Sciatic nerve (tissue), 2 donors: Measurements from ENCODE around the gene NUTM2D. TPM values are rescaled to one million over a fixed set of nuclear protein-coding genes. Genes with fewer than 3 reads are reported as not detected.
"Not testable (repeated sequence)": the region's sequence is repeated elsewhere in the genome, so short reads cannot be mapped to it uniquely, and the experiment has no call there.

Experiments used
- ATAC-seq: fragments of 200-7000 bp; cut with Tn5 transposase; one replicate; pipeline ENCODE4 v1.9.1; 2020; ENCODE audit warnings: mild to moderate bottlenecking, moderate library complexity
- DNase-seq: peaks from one replicate; pipeline ENCODE4 v3.0.0-alpha.2; 2020; ENCODE audit warnings: low spot score
- intact Hi-C: fragments of 100-400 bp; cut with DNase I; formaldehyde crosslinking; loops from one replicate; pipeline ENCODE4 v1.14.2; 2022
- total RNA-seq: library from RNA; stranded (reverse); fragmentation: NEBNext Ultra II Directional; extraction: Animal tissue kit (Norgen Biotek cat#: 25700); gene quantifications from one replicate; pipeline ENCODE4 v1.2.1, GENCODE V29; 2021
- donor health status: DM: no; HTN: no; CAD: no.
- donor health status: DM: no; HTN: no; CAD: no.

NUTM2D gene
- 4.9 TPM for total RNA-seq

DNA sequence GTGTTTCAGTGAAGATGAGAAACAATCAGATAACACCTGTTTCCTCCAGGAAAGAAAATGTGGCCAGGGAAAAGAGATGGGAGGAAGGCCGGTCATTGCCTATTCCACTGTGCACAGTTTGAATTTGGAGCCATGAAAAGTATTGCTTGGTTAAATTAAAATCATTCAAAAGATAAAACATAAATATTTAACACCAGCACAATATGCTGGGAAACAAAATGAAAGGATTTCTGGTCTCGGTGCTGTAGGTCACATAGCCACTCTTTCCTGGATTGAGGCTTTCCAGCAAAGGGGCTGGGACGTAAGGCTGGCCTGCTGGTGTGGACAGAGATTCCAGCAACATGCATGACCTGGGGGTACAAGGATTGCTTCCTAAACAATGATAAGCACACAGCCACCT is at the start of gene NUTM2D:
Gene NUTM2D (plus strand): TSS at position 301 of the 400 bp plus-strand sequence. CDS start 522 bp downstream, outside the sequence.
- ATAC-seq, intact Hi-C loops: not testable (repeated sequence)

DNA sequence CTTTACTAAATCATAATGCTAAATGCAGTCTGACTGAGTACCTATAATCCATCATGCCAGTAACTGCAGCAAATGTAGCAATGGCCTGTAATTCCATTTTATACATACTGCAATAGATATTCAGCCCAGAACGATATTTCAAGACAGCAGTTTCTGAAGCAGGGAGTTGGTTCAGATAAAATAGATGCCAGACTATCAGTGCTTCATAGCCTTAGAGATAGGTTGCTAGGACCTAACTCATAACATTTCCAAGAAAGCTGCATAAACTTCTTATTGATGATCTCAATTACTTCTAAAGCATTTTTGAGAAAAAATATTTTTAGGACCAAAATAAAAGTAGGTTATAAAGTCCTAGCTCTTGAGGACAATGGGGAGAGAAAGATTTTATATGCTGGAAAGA is 48.8 kb upstream of the NUTM2D start:
- ATAC-seq, DNase-seq, intact Hi-C loops: not testable (repeated sequence)

More for the DNA sequence above, at the start of gene NUTM2D:
- not testable (repeated sequence) for DNase-seq

GRCh38 chr10:87309657-87310056 is 47.9 kb upstream of the NUTM2D start:
- ATAC-seq, intact Hi-C loops, DNase-seq: not testable (repeated sequence)

DNA sequence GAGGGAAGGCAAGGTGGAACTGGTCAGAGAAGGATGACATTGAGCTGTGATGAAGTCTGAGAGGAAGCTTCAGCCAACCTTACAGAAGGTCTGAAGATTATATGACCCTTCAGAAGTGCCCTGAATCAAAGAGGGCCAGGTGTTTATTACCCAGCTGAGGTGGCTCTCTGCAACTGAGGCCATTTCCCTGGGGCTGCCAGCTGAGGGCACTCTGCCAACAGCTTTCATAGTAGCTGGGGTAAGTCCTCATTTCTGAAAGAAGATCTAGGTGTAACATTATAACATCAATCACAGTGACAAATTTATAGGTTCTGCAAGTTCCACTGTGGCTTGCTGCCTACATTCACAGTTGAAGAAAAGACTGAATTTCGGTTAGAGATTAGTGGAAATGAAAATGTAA is 46.0 kb upstream of the NUTM2D start:
- DNase-seq, intact Hi-C loops, ATAC-seq: not testable (repeated sequence)

- ATAC-seq, intact Hi-C loops: not testable (repeated sequence)
Observed at GRCh38 chr10:87313649-87314359, 43.7 kb upstream of the NUTM2D start.

DNA sequence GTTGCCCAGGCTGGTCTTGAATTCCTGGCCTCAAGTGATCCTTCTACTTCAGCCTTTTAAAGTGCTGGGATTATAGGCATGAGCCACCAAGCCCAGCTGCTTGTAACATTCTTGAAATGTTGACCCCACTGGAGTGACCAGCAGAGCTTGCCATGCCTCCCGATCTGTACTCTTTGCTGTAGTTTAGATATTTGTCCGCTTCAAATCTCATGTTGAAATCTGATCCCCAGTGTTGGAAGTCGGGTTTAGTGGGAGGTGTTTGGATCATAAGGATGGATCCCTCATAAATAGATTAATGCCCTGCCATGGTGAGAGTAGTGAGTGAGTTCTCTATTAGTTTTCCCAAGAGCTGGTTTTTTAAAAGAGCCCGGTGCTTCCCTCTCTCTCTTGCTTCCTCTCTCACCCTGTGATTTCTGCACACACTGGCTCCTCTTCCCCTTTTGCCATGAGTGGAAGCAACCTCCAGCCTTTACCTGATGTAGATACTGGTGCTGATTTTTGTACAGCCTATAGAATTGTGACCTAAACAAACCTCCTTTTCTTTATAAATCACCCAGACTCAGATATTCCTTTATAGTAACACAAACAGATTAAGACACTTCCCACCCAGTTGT is 43.1 kb upstream of the NUTM2D start:
- intact Hi-C loops, ATAC-seq, DNase-seq: not testable (repeated sequence)

More at GRCh38 chr10:87313649-87314359, 43.7 kb upstream of the NUTM2D start:
- DNase-seq = not testable (repeated sequence)

- DNase-seq, intact Hi-C loops, ATAC-seq: not testable (repeated sequence)
Observed at GRCh38 chr10:87321505-87321904, 36.0 kb upstream of the NUTM2D start.

- ATAC-seq, intact Hi-C loops, DNase-seq: not testable (repeated sequence)
Observed at GRCh38 chr10:87324559-87324958, 33.0 kb upstream of the NUTM2D start.

GRCh38 chr10:87327958-87328357 is 29.6 kb upstream of the NUTM2D start:
- ATAC-seq, intact Hi-C loops, DNase-seq: not testable (repeated sequence)

DNA sequence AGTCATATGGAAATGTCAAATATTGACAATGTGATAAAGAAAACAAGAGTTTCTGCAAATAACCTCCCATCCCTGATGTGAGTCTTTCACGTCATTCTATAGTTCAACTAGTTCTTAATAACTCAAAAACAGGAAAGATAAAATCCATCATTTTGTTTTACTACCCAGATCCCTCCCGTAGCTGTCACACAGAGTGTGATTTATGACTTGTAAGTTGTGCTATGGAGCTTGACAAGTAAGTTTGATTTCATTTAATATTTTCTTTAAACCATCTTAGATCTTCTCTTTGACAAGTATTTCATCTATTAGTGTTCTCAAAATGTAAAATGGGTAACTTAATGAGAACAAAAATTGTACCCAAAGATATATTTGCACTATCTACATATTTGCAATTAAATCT is 28.4 kb upstream of the NUTM2D start:
- ATAC-seq, intact Hi-C loops, DNase-seq: not testable (repeated sequence)

GRCh38 chr10:87332687-87333086 is 24.9 kb upstream of the NUTM2D start:
- ATAC-seq, intact Hi-C loops, DNase-seq: not testable (repeated sequence)

GRCh38 chr10:87340411-87340810 is 17.1 kb upstream of the NUTM2D start:
- intact Hi-C loops, DNase-seq, ATAC-seq: not testable (repeated sequence)

DNA sequence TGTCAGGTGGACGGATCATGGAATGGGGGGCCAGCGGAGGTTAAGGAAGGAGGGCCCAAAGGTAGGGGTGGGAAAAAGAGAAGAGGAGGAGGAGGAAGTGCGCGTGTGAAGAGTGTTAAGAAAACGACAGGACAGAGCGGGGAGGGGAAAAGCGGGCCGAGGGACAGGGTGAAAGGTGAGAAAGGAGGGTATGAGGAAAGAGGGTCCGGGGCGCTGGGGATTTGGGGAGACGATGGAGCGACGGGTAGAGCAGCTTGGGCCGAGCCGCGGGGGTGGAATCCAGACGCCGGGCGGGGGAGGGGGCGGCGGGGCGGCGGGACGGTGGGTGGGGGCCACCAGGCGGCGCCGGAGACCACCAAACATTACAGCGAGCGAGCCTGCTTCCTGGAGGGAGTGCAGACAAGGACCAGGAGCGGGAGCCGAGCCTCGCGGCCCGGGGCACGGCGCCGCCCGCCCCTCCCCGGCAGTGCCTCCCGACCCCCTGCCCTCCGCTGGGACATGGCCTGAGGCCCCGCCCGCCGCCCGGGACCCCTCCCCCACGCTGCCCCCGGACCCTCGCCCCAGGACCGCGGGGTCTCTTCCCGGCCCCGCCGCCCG is 15.9 kb upstream of the NUTM2D start:
- DNase-seq (peak; percentile 61), ATAC-seq (peak; percentile 4)
- intact Hi-C loops = not testable (repeated sequence)

GRCh38 chr10:87342249-87342710 is 15.3 kb upstream of the NUTM2D start:
- intact Hi-C loops = not testable (repeated sequence)
- peak; percentile 93 for DNase-seq

DNA sequence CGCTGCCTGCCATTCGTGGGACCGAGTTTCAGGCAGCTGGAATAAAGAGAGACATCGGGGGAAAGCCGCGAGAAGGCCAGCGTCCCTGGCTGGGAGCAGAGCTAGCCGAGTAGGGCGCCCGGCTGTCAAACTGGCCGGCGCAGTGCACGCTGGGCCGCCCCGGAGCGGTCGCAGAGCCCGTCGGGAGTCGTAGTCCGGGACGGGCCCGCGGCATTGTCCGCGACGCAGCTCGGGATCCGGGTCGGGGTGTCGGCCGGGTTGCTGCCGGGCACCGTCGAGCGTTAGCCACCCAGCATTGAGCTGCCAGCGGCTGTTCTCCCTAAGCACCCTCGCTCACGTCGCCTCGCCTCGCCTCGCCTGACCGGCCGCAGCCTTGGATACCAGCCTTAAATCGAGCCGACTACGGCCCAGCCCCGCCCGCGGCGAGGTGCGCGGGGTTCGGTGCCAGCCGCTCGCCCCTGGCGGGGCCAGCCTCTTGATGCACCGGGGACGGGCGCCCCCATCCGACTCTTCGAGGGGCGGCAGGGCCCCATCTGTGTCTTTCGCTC is 14.8 kb upstream of the NUTM2D start:
- DNase-seq (peak; percentile 88), ATAC-seq (peak; percentile 95)
- intact Hi-C loops = not testable (repeated sequence)

More at GRCh38 chr10:87342249-87342710, 15.3 kb upstream of the NUTM2D start:
- peak; percentile 98 for ATAC-seq

- DNase-seq, ATAC-seq, intact Hi-C loops: not testable (repeated sequence)
Observed at GRCh38 chr10:87345743-87346142, 11.8 kb upstream of the NUTM2D start.

DNA sequence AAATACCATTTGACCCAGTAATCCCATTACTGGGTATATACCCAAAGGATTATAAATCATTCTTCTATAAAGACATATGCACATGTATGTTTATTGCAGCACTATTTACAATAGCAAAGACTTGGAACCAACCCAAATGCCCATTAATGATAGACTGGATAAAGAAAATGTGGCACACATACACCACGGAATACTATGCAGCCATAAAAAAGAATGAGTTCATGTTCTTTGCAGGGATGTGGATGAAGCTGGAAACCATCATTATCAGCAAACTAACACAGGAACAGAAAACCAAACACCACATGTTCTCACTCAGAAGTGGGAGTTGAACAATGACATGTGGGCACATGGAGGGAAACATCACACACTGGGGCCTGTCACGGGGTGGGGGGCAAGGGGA is 7.4 kb upstream of the NUTM2D start:
- intact Hi-C loops, DNase-seq, ATAC-seq: not testable (repeated sequence)

- ATAC-seq, intact Hi-C loops, DNase-seq: not testable (repeated sequence)
Observed at GRCh38 chr10:87352825-87353224, 4.7 kb upstream of the NUTM2D start.

DNA sequence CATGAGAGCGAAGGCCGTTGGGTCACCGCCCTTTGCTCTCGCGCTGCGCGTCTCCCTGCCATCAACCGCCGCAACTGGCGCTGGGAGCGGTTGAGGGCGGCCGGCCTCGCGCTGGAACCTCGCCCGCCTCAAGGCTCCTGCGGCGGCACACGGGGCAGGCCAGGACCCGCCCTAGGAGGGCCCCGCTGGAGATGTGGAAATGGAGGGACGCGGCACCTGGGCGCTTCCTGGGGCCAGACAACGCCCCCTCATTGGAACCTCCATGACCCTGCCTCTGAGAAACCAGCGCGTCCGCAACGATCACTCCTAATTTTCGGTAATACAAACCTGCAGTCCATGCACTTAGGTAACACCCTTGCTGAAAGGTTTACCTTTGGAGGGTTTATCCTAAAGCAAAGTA is 2.4 kb upstream of the NUTM2D start:
- DNase-seq, ATAC-seq, intact Hi-C loops: not testable (repeated sequence)
